Skeletal muscle cell (primary cell): Measurements from ENCODE around the gene BRWD1.
"Not testable (repeated sequence)": the region's sequence is repeated elsewhere in the genome, so short reads cannot be mapped to it uniquely, and the experiment has no call there.

Experiments
- DNase-seq: peaks from one replicate; pipeline ENCODE4 v3.0.0-alpha.2; 2010; ENCODE audit warnings: low read depth
- H3K4me3 ChIP-seq: 2 replicates; pipeline ENCODE4 v1.5.1; 2011; ENCODE audit warnings: low read depth, mild to moderate bottlenecking, control low read depth, low read length, moderate library complexity

Gene BRWD1

GRCh38 chr21:39182484-39183271 is 130.8 kb downstream of the BRWD1 start:
- DNase-seq = no peak
- H3K4me3 ChIP-seq = peak overlapping the region; percentile 95

GRCh38 chr21:39182016-39182415 is 131.4 kb downstream of the BRWD1 start:
- DNase-seq = no peak
- peak overlapping the region; percentile 95 for H3K4me3 ChIP-seq

GRCh38 chr21:39181205-39181818 is 132.1 kb downstream of the BRWD1 start:
- H3K4me3 ChIP-seq = no peak overlapping the region
- DNase-seq = no peak

GRCh38 chr21:39180429-39181019 is 132.9 kb downstream of the BRWD1 start:
- DNase-seq = no peak
- H3K4me3 ChIP-seq = no peak overlapping the region

- no peak overlapping the region for H3K4me3 ChIP-seq
Observed at GRCh38 chr21:39178421-39178820, 135.0 kb downstream of the BRWD1 start.

GRCh38 chr21:39176271-39176709 is 137.1 kb downstream of the BRWD1 start:
- no peak overlapping the region for H3K4me3 ChIP-seq
- no peak for DNase-seq

More at GRCh38 chr21:39178421-39178820, 135.0 kb downstream of the BRWD1 start:
- DNase-seq = no peak

- no peak overlapping the region for H3K4me3 ChIP-seq
- DNase-seq = no peak
Observed at GRCh38 chr21:39175665-39176064, 137.8 kb downstream of the BRWD1 start.

- DNase-seq = no peak
- H3K4me3 ChIP-seq = no peak overlapping the region
Observed at GRCh38 chr21:39175154-39175553, 138.3 kb downstream of the BRWD1 start.

GRCh38 chr21:39173716-39174680 is 139.4 kb downstream of the BRWD1 start:
- no peak for DNase-seq
- no peak overlapping the region for H3K4me3 ChIP-seq

- no peak for DNase-seq
- H3K4me3 ChIP-seq = no peak overlapping the region
Observed at GRCh38 chr21:39169906-39170305, 143.5 kb downstream of the BRWD1 start.

- DNase-seq = no peak
- H3K4me3 ChIP-seq = no peak overlapping the region
Observed at GRCh38 chr21:39168800-39169199, 144.6 kb downstream of the BRWD1 start.

- no peak overlapping the region for H3K4me3 ChIP-seq
- DNase-seq = no peak
Observed at GRCh38 chr21:39164523-39164922, 148.9 kb downstream of the BRWD1 start.

- DNase-seq = no peak
- H3K4me3 ChIP-seq = no peak overlapping the region
Observed at GRCh38 chr21:39161064-39161463, 152.4 kb downstream of the BRWD1 start.

- no peak overlapping the region for H3K4me3 ChIP-seq
- DNase-seq = no peak
Observed at GRCh38 chr21:39159342-39160063, 153.9 kb downstream of the BRWD1 start.

GRCh38 chr21:39157241-39157640 is 156.2 kb downstream of the BRWD1 start:
- H3K4me3 ChIP-seq, DNase-seq: not testable (repeated sequence)

GRCh38 chr21:39156024-39156423 is 157.4 kb downstream of the BRWD1 start:
- no peak overlapping the region for H3K4me3 ChIP-seq
- DNase-seq = no peak

GRCh38 chr21:39155578-39155977 is 157.9 kb downstream of the BRWD1 start:
- DNase-seq = no peak
- H3K4me3 ChIP-seq = no peak overlapping the region

GRCh38 chr21:39153842-39154241 is 159.6 kb downstream of the BRWD1 start:
- DNase-seq = no peak
- H3K4me3 ChIP-seq = no peak overlapping the region

GRCh38 chr21:39153373-39153772 is 160.1 kb downstream of the BRWD1 start:
- no peak overlapping the region for H3K4me3 ChIP-seq
- DNase-seq = no peak
